CMK (cell line): ENCODE results near the gene PRAMEF5.
"Not testable (repeated sequence)": the region's sequence is repeated elsewhere in the genome, so short reads cannot be mapped to it uniquely, and the experiment has no call there.

Experiments
- DNase-seq: peaks from one replicate; pipeline ENCODE4 v3.0.0-alpha.2; 2010; ENCODE audit warnings: low read depth

PRAMEF5 gene

GRCh38 chr1:13253898-13254297, at the start of gene PRAMEF5:
TSS of gene PRAMEF5 (plus strand) at chr1:13254198. CDS start at chr1:13259269, 5,071 bp downstream.
- not testable (repeated sequence) for DNase-seq

DNA sequence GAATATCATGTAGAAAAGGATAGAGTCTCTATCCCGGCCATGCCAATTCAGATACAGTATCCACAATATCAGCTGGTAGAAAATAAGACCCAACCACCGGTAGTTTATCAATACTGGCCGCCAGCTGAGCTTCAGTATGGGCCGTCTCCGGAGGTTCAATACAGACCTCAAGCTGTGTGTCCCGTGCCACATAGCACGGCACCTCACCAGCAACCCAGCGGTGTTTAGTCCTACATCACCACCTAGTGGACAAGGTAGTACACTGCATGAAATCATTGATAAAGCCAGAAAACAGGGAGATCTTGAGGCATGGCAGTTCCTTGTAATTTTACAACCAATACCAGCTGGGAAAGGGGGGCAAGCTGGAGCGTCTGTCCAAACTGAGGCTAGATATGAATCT, 45.3 kb upstream of the PRAMEF5 start:
- DNase-seq = not testable (repeated sequence)

DNA sequence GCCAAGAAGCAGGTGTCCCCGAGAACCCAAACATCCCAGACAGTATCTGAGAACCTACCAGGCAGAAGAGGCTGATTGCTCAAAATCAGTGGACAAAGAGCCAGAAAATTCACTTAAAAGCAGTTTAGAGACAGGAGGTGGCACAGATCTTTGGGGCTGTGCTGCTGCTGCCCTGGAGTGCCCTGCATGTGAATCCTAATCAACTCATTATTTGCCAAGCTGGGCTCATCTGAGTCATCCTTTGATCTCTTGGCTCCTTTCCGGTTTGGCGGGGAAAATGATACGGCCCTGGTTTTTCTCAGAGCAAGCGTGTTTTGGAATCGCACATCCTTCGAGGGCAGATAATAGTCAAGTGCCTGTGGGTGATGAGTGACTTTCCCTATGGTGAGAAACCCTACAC, 37.4 kb upstream of the PRAMEF5 start:
- not testable (repeated sequence) for DNase-seq

- not testable (repeated sequence) for DNase-seq
Observed at GRCh38 chr1:13219203-13219602, 34.8 kb upstream of the PRAMEF5 start.

DNA sequence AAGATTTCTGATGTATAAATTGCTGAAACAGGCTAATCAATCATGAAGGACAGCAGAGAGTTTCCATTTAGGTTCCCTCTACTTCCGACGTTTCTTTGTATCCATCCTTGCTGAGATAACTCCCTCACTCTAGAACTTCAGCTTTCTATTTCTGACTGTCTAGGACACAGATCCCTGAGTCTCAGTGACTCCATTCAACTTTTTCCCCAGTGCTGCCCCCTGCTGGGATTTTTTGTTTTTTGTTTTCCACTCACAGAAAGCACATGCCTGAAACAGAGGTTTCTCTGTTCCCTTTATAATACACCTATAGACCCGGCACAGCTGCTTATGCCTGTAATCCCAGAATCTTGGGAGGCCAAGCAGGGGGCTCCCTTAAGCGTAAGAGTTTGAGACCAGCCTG, 31.2 kb upstream of the PRAMEF5 start:
- not testable (repeated sequence) for DNase-seq

DNA sequence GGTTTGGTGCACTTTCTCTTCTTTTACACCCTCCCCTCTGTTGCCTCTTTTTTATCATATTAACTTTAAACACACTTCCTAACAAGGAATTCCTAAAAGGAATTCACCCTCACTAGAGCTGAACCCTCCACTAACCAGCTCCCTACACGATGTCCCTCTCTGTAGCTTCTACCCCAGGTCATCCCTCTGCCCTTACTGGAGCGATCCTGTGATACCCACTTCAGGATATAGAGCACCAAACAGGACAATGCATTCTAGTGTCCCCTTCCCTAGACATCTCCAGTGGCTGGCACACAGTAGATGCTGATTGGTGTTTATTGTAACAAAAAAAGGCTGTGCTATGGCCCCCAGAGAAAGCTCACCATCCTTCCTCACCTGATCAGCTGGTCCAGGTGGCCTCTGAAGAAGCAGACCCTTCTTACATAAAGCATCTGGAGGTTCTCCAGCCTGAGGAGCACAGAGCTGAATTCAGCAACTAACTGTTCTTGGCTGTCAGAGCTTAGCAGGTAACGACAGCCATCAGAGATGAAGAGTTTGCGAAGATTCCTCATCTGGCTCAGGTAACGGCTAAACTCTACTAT, 29.4 kb upstream of the PRAMEF5 start:
- no peak for DNase-seq

- DNase-seq = not testable (repeated sequence)
Observed at GRCh38 chr1:13225675-13226204, 28.3 kb upstream of the PRAMEF5 start, which contains the start of gene PRAMEF18. TSS of gene PRAMEF18 (minus strand) at chr1:13226154. CDS start at chr1:13226106, 48 bp downstream.

GRCh38 chr1:13227271-13228055, 26.5 kb upstream of the PRAMEF5 start:
- not testable (repeated sequence) for DNase-seq

DNA sequence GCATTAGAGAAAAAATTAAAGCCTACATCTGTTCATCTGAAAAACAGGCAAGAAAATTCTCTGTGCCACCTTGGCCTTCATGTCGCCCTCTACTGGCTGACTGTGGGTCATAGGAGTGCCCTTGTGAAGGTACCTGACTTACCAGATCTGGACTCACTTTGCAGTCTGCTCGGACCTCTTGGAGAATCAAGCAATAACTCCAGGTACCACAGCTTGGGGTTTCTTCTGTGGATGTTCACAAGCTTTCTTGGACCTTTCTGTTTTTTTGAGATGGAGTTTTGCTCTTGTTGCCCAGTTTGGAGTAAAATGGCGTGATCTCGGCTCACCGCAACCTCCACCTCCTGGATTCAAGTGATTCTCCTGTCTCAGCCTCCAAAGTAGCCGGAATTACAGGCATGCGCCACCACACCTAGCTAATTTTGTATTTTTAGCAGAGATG, 25.6 kb upstream of the PRAMEF5 start:
- peak; percentile 15 for DNase-seq

DNA sequence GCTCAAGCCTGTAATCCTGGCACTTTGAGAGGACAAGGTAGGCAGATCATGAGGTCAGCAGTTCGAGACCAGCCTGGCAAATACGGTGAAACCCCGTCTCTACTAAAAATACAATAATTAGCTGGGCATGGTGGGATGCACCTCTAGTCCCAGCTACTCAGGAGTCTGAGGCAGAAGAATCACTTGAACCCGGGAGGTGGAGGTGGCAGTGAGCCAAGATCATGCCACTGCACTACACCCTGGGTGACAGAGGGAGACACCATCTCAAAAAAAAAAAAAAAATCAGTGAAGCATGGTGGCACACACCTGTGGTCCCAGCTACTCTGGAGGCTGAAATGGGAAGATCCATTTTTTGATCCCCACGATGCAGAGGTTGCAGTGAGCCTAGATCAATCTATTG, 23.9 kb upstream of the PRAMEF5 start:
- DNase-seq = not testable (repeated sequence)

DNA sequence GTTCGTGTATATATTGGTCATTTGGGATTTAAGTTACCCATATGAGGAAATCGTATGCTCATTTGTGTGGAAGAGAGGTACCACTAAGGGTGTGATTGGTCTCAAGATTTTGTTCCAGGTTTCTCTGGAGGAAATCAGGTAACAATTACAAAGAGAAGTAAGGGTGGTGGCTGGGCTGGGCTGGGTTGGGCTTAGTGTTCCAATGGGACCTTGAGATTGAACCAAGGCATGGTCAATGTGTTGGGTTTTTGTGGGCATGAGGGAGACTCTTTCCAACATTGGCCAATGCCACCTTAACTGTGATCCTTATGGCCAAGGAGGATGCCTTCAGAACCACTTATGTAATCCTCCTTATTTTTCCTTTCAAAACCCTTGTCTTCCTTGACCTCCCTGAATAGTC, 23.4 kb upstream of the PRAMEF5 start:
- not testable (repeated sequence) for DNase-seq

GRCh38 chr1:13231061-13231750, 22.8 kb upstream of the PRAMEF5 start:
- DNase-seq = not testable (repeated sequence)

- DNase-seq = not testable (repeated sequence)
Observed at GRCh38 chr1:13232056-13232455, 21.9 kb upstream of the PRAMEF5 start.

DNA sequence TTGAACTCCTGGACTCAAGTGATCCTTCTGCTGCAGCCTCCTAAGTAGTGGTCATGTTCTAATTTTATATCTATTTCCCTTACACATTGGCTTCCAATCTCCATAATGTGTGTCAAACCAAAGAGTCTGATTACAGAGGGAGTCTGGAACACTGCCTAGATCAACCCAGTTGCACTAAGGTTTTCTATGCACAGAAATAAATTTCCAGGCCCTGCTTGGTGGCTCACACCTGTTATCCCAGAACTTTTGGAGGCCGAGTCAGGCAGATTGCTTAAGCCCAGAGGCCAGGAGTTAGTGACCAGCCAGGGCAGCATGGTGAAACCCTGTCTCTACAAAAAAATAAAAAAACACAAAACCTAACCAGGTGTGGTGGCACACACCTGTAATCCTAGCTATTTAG, 19.9 kb upstream of the PRAMEF5 start:
- not testable (repeated sequence) for DNase-seq

GRCh38 chr1:13237572-13237971, 16.4 kb upstream of the PRAMEF5 start:
- not testable (repeated sequence) for DNase-seq

- not testable (repeated sequence) for DNase-seq
Observed at GRCh38 chr1:13239633-13240032, 14.4 kb upstream of the PRAMEF5 start.

DNA sequence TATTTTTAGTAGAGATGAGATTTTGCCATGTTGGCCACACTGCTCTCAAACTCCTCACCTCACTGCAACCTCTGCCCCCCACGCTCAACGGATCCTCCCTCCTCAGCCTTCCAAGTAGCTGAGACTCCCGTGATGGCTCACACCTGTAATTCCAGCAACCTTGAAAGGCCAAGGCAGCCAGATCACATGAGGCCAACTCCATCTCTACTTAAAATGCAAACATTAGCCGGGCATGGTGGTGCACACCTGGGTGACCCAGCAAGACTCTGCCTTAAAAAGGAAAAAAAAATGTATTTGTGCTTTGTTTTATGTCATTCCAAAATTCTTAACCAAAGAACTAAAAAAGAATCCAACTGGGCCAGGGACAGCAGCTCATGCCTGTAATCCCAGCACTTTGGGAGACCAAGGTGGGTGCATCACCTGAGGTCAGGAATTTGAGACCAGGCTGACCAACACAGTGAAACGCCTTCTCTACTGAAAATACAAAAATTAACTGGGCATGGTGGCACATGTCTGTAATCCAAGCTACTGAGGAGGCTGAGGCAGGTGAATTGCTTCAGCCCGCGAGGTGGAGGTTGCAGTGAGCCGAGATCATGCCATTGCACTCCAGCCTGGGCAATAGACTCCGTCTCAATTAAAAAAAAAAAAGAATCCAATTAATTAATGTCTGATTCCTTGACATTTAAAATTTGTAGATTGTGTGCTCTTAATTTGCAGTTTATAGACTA, 10.3 kb upstream of the PRAMEF5 start:
- not testable (repeated sequence) for DNase-seq

- DNase-seq = not testable (repeated sequence)
Observed at GRCh38 chr1:13245841-13246553, 8.0 kb upstream of the PRAMEF5 start.

GRCh38 chr1:13246554-13246871, 7.5 kb upstream of the PRAMEF5 start:
- DNase-seq = not testable (repeated sequence)

DNA sequence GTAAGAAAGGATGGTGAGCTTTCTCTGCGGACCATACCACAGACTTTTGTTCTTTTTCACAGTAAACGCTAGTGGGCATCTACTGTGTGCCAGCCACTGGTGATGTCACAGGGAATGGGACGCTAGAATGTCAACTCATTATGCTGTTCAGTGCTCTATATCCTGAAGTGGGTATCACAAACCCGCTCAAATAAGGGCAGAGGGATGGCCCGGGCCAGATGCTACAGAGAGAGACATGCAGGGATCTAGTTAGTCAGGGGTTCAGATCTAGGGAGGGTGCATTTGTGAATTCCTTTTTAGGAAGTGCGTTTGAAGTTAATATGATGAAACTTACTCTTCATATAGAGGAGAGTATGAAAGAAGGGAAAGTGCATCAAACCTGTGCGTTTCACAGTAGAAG, 6.9 kb upstream of the PRAMEF5 start:
- DNase-seq = not testable (repeated sequence)

GRCh38 chr1:13265124-13265523, 11.1 kb downstream of the PRAMEF5 start:
- DNase-seq = not testable (repeated sequence)
